Hematopoietic multipotent progenitor cell treated with erythropoietin and hydrocortisone succinate and interleukin-3 and kit ligand, for 17 days (in vitro differentiated cells): ENCODE results near the gene NKAIN4.
"Not testable (repeated sequence)": the region's sequence is repeated elsewhere in the genome, so short reads cannot be mapped to it uniquely, and the experiment has no call there.

Source experiments
- DNase-seq: peaks from one replicate; pipeline ENCODE4 v3.0.0-alpha.2; 2015; ENCODE audit warnings: low spot score

Gene NKAIN4

GRCh38 chr20:63255931-63256704, 1.9 kb upstream of the NKAIN4 start:
- DNase-seq: no peak

- no peak for DNase-seq
Measured at GRCh38 chr20:63254606-63255384, 532 bp upstream of the NKAIN4 start.

- no peak for DNase-seq
Measured at GRCh38 chr20:63253438-63254231, 628 bp downstream of the NKAIN4 start.

GRCh38 chr20:63253065-63253437, 1.2 kb downstream of the NKAIN4 start:
- no peak for DNase-seq

GRCh38 chr20:63252284-63252711, 2.0 kb downstream of the NKAIN4 start:
- DNase-seq: no peak

GRCh38 chr20:63251350-63251749, 2.9 kb downstream of the NKAIN4 start:
- DNase-seq: not testable (repeated sequence)

- no peak for DNase-seq
Measured at GRCh38 chr20:63249891-63250290, 4.4 kb downstream of the NKAIN4 start.

- no peak for DNase-seq
Measured at GRCh38 chr20:63248835-63249591, 5.2 kb downstream of the NKAIN4 start.

- no peak for DNase-seq
Measured at GRCh38 chr20:63247671-63248228, 6.5 kb downstream of the NKAIN4 start.

GRCh38 chr20:63246490-63247288, 7.6 kb downstream of the NKAIN4 start:
- DNase-seq: no peak

GRCh38 chr20:63244468-63244867, 9.8 kb downstream of the NKAIN4 start:
- DNase-seq: no peak

GRCh38 chr20:63243604-63244247, 10.5 kb downstream of the NKAIN4 start:
- no peak for DNase-seq

GRCh38 chr20:63242736-63243135, 11.5 kb downstream of the NKAIN4 start:
- DNase-seq: no peak

- no peak for DNase-seq
Measured at GRCh38 chr20:63241272-63241671, 13.0 kb downstream of the NKAIN4 start.

- no peak for DNase-seq
Measured at GRCh38 chr20:63240004-63240403, 14.3 kb downstream of the NKAIN4 start.

- DNase-seq: no peak
Measured at GRCh38 chr20:63239431-63239830, 14.8 kb downstream of the NKAIN4 start.

- DNase-seq: no peak
Measured at GRCh38 chr20:63238514-63239125, 15.6 kb downstream of the NKAIN4 start.

- no peak for DNase-seq
Measured at GRCh38 chr20:63238031-63238430, 16.2 kb downstream of the NKAIN4 start.

GRCh38 chr20:63236116-63236837, 18.0 kb downstream of the NKAIN4 start:
- no peak for DNase-seq
